ENCODE measurements around the gene TRMT2A.

Gene TRMT2A

GRCh38 chr22:20145832-20146223 is 28.8 kb upstream of the TRMT2A start:
- Histone ChIP-seq H3K27ac (ENCODE audit: low read depth, low read length, poor library complexity, severe bottlenecking) (no peak overlapping the region), H3K9ac (ENCODE audit: low read length) (no peak overlapping the region), H3K4me1 (ENCODE audit: insufficient read depth, low read length, severe bottlenecking) (no peaks in the 10 kb centered on the region), H3K27me3 (ENCODE audit: insufficient read depth, low read length) (no peaks in the 10 kb centered on the region), H4K20me1 (ENCODE audit: insufficient read depth, low read length) (no peaks in the 10 kb centered on the region), H3K9me3 (ENCODE audit: low read length) (no peaks in the 10 kb centered on the region), H3K4me2 (ENCODE audit: low read length) (no peak overlapping the region), H3F3A (ENCODE audit: insufficient read depth, low read length) (no peaks in the 10 kb centered on the region), H3K36me3 (ENCODE audit: insufficient read depth, low read length) (no peaks in the 10 kb centered on the region), H3K9me2 (ENCODE audit: low read depth, low read length) (no peaks in the 10 kb centered on the region), H3K4me3 (ENCODE audit: low read depth, low read length, poor library complexity, severe bottlenecking) (no peak overlapping the region), H3K79me2 (ENCODE audit: insufficient read depth, low read length) (no peaks in the 10 kb centered on the region), H2AFZ (ENCODE audit: low read length) (no peak overlapping the region)
- TF ChIP-seq EZH2 (IDR thresholded peaks at IDR 0.05; ENCODE audit: borderline replicate concordance, low read length), result no peak
- TF ChIP-seq, protein P1, sequence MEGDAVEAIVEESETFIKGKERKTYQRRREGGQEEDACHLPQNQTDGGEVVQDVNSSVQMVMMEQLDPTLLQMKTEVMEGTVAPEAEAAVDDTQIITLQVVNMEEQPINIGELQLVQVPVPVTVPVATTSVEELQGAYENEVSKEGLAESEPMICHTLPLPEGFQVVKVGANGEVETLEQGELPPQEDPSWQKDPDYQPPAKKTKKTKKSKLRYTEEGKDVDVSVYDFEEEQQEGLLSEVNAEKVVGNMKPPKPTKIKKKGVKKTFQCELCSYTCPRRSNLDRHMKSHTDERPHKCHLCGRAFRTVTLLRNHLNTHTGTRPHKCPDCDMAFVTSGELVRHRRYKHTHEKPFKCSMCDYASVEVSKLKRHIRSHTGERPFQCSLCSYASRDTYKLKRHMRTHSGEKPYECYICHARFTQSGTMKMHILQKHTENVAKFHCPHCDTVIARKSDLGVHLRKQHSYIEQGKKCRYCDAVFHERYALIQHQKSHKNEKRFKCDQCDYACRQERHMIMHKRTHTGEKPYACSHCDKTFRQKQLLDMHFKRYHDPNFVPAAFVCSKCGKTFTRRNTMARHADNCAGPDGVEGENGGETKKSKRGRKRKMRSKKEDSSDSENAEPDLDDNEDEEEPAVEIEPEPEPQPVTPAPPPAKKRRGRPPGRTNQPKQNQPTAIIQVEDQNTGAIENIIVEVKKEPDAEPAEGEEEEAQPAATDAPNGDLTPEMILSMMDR (IDR thresholded peaks at IDR 0.05; ENCODE audit: low read length), result no peak

- no peak overlapping the region for H3K4me2 ChIP-seq (ENCODE audit: low read length)
Observed at GRCh38 chr22:20145206-20145831, 28.3 kb upstream of the TRMT2A start.

DNA sequence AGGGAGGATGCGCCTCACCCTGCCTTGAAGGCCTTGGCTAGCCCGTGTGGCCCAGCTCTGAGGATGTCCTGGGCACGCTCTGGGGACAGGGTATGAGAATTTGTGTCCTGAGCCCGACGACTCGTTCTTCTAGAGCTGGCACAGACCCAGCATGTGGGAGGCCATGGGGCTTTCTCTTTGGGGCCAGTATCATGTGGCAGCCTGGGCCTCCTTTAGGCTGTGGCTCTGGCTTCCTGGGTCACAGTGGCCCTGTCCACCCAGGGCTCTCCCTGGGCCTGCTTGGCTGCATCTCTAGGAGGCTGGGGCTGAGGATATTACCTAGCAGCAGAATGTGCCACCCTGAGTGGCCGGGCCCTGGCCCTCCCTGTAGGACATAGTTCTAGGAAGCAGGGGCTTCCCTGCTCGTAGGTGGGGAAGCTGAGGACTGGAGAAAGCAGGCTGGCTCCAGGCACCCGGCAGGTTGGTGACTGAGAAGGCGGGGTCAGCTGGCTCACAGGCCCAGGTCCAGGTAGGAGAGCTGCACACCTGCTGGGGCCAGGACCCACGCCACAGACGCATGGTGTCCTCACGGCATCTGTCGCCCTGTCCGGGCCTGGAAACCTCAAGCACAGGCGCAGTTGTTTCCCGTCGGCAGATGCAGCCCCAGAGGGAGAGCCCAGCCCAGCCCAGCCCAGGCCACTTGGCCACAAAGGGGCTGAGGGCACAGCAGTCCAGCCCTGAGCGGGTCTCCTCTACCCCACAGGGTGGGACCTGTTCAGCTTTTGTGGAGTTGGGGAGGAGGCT is 27.0 kb upstream of the TRMT2A start:
- no peak overlapping the region for H2AFZ ChIP-seq (ENCODE audit: low read length)
- no peaks in the 10 kb centered on the region for H3K79me2 ChIP-seq (ENCODE audit: insufficient read depth, low read length)
- no peaks in the 10 kb centered on the region for H3K9me2 ChIP-seq (ENCODE audit: low read depth, low read length)
- H3K4me2 ChIP-seq (ENCODE audit: low read length), result no peak overlapping the region
- H3K27ac ChIP-seq (ENCODE audit: low read depth, low read length, poor library complexity, severe bottlenecking), result no peak overlapping the region
- H4K20me1 ChIP-seq (ENCODE audit: insufficient read depth, low read length), result no peaks in the 10 kb centered on the region
- no peaks in the 10 kb centered on the region for H3F3A ChIP-seq (ENCODE audit: insufficient read depth, low read length)
- no peaks in the 10 kb centered on the region for H3K4me1 ChIP-seq (ENCODE audit: insufficient read depth, low read length, severe bottlenecking)
- no peak overlapping the region for H3K9ac ChIP-seq (ENCODE audit: low read length)
- H3K4me3 ChIP-seq (ENCODE audit: low read depth, low read length, poor library complexity, severe bottlenecking), result no peak overlapping the region
- no peaks in the 10 kb centered on the region for H3K27me3 ChIP-seq (ENCODE audit: insufficient read depth, low read length)
- H3K36me3 ChIP-seq (ENCODE audit: insufficient read depth, low read length), result no peaks in the 10 kb centered on the region
- H3K9me3 ChIP-seq (ENCODE audit: low read length), result no peaks in the 10 kb centered on the region
- TF ChIP-seq EZH2 (IDR thresholded peaks at IDR 0.05; ENCODE audit: borderline replicate concordance, low read length), result no peak
- TF ChIP-seq, protein P1 (IDR thresholded peaks at IDR 0.05; ENCODE audit: low read length), result no peak

More at GRCh38 chr22:20145206-20145831, 28.3 kb upstream of the TRMT2A start:
- Histone ChIP-seq H3F3A (ENCODE audit: insufficient read depth, low read length) (no peaks in the 10 kb centered on the region), H3K36me3 (ENCODE audit: insufficient read depth, low read length) (no peaks in the 10 kb centered on the region), H3K4me3 (ENCODE audit: low read depth, low read length, poor library complexity, severe bottlenecking) (no peak overlapping the region), H4K20me1 (ENCODE audit: insufficient read depth, low read length) (no peaks in the 10 kb centered on the region), H3K9me2 (ENCODE audit: low read depth, low read length) (no peaks in the 10 kb centered on the region), H3K27ac (ENCODE audit: low read depth, low read length, poor library complexity, severe bottlenecking) (no peak overlapping the region), H3K9ac (ENCODE audit: low read length) (no peak overlapping the region), H3K79me2 (ENCODE audit: insufficient read depth, low read length) (no peaks in the 10 kb centered on the region), H2AFZ (ENCODE audit: low read length) (no peak overlapping the region), H3K4me1 (ENCODE audit: insufficient read depth, low read length, severe bottlenecking) (no peaks in the 10 kb centered on the region), H3K9me3 (ENCODE audit: low read length) (no peaks in the 10 kb centered on the region), H3K27me3 (ENCODE audit: insufficient read depth, low read length) (no peaks in the 10 kb centered on the region)
- TF ChIP-seq, protein P1 (IDR thresholded peaks at IDR 0.05; ENCODE audit: low read length), result no peak
- TF ChIP-seq EZH2 (IDR thresholded peaks at IDR 0.05; ENCODE audit: borderline replicate concordance, low read length), result no peak

All from OCI-LY1 (cell line).